Keratinocyte (primary cell): ENCODE results near the gene RAI14. TPM values are rescaled to one million over a fixed set of nuclear protein-coding genes. Genes with fewer than 3 reads are reported as not detected.
"Not testable (repeated sequence)": the region's sequence is repeated elsewhere in the genome, so short reads cannot be mapped to it uniquely, and the experiment has no call there.

Experiments
- DNase-seq: peaks from one replicate; pipeline ENCODE4 v3.0.0-alpha.2; 2011; ENCODE audit warnings: low read depth, missing footprints, low spot score
- FAIRE-seq: peaks from 2 replicates; lab custom pipeline; 2011; peaks lifted over from hg19 to GRCh38; lab: Jason Lieb, UNC
- H2AFZ ChIP-seq: 2 replicates; pipeline ENCODE4 v1.6.0; 2012; ENCODE audit warnings: low read length, control low read depth, inconsistent platforms; ENCODE audit not compliant: control insufficient read depth
- H3K27ac ChIP-seq: 2 replicates; pipeline ENCODE4 v1.5.1; 2011; ENCODE audit warnings: low read length; ENCODE audit not compliant: control insufficient read depth, insufficient read depth
- H3K27me3 ChIP-seq: 3 replicates; pipeline ENCODE4 v1.6.0; 2011; ENCODE audit warnings: low read length; ENCODE audit not compliant: control insufficient read depth, insufficient read depth; ENCODE audit errors: extremely low read depth
- H3K36me3 ChIP-seq, 2 experiments: 2 replicates in 1 of 2; 3 replicates in 1 of 2; pipeline ENCODE4 v1.5.1; 2011; ENCODE audit warnings: low read length in 2 of 2, mild to moderate bottlenecking in 1 of 2; ENCODE audit not compliant: control insufficient read depth in 2 of 2, insufficient read depth in 2 of 2; ENCODE audit errors: extremely low read depth in 1 of 2
- H3K4me1 ChIP-seq: 3 replicates; pipeline ENCODE4 v1.5.1; 2011; ENCODE audit warnings: low read length; ENCODE audit not compliant: control insufficient read depth, insufficient read depth; ENCODE audit errors: extremely low read depth
- H3K4me2 ChIP-seq: 3 replicates; pipeline ENCODE4 v1.6.0; 2011; ENCODE audit warnings: low read depth, low read length; ENCODE audit not compliant: control insufficient read depth, insufficient read depth; ENCODE audit errors: extremely low read depth
- H3K4me3 ChIP-seq, 3 experiments: fragments of 200-600 bp in 1 of 3; sonication (generic) in 1 of 3; 2 replicates in 2 of 3; 3 replicates in 1 of 3; pipeline ENCODE4 v1.5.1; 2011 to 2016; ENCODE audit warnings: low read length in 3 of 3, mild to moderate bottlenecking in 3 of 3, control low read depth in 2 of 3, inconsistent platforms in 1 of 3, low read depth in 1 of 3, mixed read lengths in 1 of 3, mixed run types in 1 of 3, moderate library complexity in 1 of 3; ENCODE audit not compliant: control insufficient read depth in 2 of 3, insufficient read depth in 2 of 3; ENCODE audit errors: extremely low read depth in 1 of 3
- H3K79me2 ChIP-seq: 2 replicates; pipeline ENCODE4 v1.6.0; 2012; ENCODE audit warnings: low read length; ENCODE audit not compliant: control insufficient read depth, insufficient read depth
- H3K9ac ChIP-seq: 3 replicates; pipeline ENCODE4 v1.6.0; 2011; ENCODE audit warnings: low read length; ENCODE audit not compliant: control insufficient read depth, insufficient read depth; ENCODE audit errors: extremely low read depth
- H3K9me1 ChIP-seq: 3 replicates; pipeline ENCODE4 v1.6.0; 2011; ENCODE audit warnings: low read length; ENCODE audit not compliant: control insufficient read depth, insufficient read depth; ENCODE audit errors: extremely low read depth
- H3K9me3 ChIP-seq: 2 replicates; pipeline ENCODE4 v1.5.1; 2012; ENCODE audit warnings: low read depth, low read length; ENCODE audit not compliant: control insufficient read depth
- H4K20me1 ChIP-seq: 3 replicates; pipeline ENCODE4 v1.6.0; 2011; ENCODE audit warnings: low read length; ENCODE audit not compliant: control insufficient read depth, insufficient read depth; ENCODE audit errors: extremely low read depth
- EZH2 ChIP-seq: IDR thresholded peaks from one replicate; pipeline ENCODE4 v1.6.1; 2012; ENCODE audit warnings: inconsistent platforms, mild to moderate bottlenecking, low read length, moderate library complexity
- dilution Hi-C: fragments of 300-500 bp; cut with MboI; formaldehyde crosslinking; loops from one replicate; pipeline ENCODE4 v1.7.0; 2020; ENCODE audit warnings: low sequenced_read_pairs; ENCODE audit not compliant: extremely low pct_ligation_motif_present
- polyA plus RNA-seq, 5 experiments: library from polyadenylated mRNA; depleted of rRNA in 3 of 5; stranded (reverse) in 3 of 5; stranded (forward) in 1 of 5; unstranded in 1 of 5; fragments of >200 nt; gene quantifications; 1 replicate in 1 of 5; 2 replicates in 3 of 5; 3 replicates in 1 of 5; pipeline versions ENCODE4 v1.2.1 to v1.2.3, GENCODE V29; 2011 to 2012; ENCODE audit warnings: missing spikeins in 2 of 5, low read depth in 1 of 5, low replicate concordance in 1 of 5
- TF ChIP-seq, protein P1 (sequence below), 3 experiments: IDR thresholded peaks in 1 of 3; conservative IDR thresholded peaks in 1 of 3; optimal IDR thresholded peaks in 1 of 3; 2 replicates in 2 of 3; 3 replicates in 1 of 3; pipeline versions ENCODE3 to v1.5.1; 2011; ENCODE audit warnings: low read length in 3 of 3, mild to moderate bottlenecking in 3 of 3, moderate library complexity in 2 of 3, control low read depth in 1 of 3, inconsistent platforms in 1 of 3; ENCODE audit not compliant: insufficient read depth in 2 of 3; ENCODE audit errors: extremely low read depth in 1 of 3

RAI14 gene
- polyA plus RNA-seq, 1 donor (not counting 4 experiments of a cell fraction or from before 2014, with no cell fraction given) = 31.4 TPM

DNA sequence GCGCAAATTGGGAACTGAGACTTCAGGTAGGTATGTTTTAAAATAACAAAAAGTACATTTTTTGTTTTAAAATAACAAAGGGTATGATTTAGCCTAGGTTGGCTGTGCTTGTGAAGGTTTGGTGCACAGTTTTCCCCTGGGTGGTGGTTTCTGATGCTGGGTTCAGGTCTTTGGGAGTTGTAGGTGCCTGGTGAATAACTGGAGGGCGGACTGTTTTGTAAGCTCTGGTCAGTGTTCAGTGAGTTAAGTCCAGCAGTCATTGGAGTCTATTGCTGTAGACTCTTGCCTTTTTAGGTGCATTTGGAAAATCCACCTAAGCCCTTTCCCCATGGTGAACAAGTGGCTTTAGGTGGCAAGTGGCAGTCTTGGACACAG is 43.9 kb downstream of the RAI14 start:
- Histone ChIP-seq H3K27me3 (no peaks in the 10 kb centered on the region), H2AFZ (no peak overlapping the region), H3K36me3 (no peaks in the 10 kb centered on the region), H3K9me3 (no peaks in the 10 kb centered on the region), H3K4me2 (peak overlapping the region; percentile 50), H3K9me1 (no peaks in the 10 kb centered on the region), H3K79me2 (peaks cover 7% of the 10 kb centered on the region), H3K4me1 (peaks cover 22% of the 10 kb centered on the region), H3K4me3 (no peak overlapping the region), H4K20me1 (no peaks in the 10 kb centered on the region), H3K27ac (no peak overlapping the region), H3K9ac (no peak overlapping the region)
- dilution Hi-C loops = no loop called here
- FAIRE-seq (no peak), DNase-seq (no peak)
- TF ChIP-seq, protein P1, sequence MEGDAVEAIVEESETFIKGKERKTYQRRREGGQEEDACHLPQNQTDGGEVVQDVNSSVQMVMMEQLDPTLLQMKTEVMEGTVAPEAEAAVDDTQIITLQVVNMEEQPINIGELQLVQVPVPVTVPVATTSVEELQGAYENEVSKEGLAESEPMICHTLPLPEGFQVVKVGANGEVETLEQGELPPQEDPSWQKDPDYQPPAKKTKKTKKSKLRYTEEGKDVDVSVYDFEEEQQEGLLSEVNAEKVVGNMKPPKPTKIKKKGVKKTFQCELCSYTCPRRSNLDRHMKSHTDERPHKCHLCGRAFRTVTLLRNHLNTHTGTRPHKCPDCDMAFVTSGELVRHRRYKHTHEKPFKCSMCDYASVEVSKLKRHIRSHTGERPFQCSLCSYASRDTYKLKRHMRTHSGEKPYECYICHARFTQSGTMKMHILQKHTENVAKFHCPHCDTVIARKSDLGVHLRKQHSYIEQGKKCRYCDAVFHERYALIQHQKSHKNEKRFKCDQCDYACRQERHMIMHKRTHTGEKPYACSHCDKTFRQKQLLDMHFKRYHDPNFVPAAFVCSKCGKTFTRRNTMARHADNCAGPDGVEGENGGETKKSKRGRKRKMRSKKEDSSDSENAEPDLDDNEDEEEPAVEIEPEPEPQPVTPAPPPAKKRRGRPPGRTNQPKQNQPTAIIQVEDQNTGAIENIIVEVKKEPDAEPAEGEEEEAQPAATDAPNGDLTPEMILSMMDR (optimal IDR thresholded peaks at IDR 0.05 in 1 of 3, IDR thresholded peaks at IDR 0.05 in 1 of 3, conservative IDR thresholded peaks at IDR 0.05 in 1 of 3; ENCODE audit: extremely low read depth in 1 of 3, insufficient read depth in 2 of 3, low read length in 3 of 3) = no peak
- TF ChIP-seq EZH2 = no peak

DNA sequence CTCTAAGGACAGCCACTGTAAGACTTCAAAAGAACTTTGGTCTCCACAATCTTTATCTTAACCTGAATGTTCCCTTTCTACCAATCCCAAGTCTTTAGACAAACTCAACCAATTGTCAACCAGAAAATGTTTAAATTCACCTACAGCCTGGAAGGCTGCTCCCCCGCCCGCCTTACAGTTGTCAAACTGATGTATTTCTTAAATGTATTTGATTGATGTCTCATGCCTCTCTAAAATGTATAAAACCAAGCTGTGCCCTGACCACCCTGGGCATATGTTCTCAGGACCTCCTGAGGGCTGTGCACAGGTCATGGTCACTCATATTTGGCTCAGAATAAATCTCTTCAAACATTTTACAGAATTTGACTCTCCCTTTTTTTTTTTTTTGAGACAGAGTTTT is 45.3 kb downstream of the RAI14 start:
- H3K9ac ChIP-seq, H3K9me1 ChIP-seq, H3K27me3 ChIP-seq, H3K4me2 ChIP-seq, H3K27ac ChIP-seq, H4K20me1 ChIP-seq, H3K36me3 ChIP-seq, DNase-seq, H3K4me3 ChIP-seq, H2AFZ ChIP-seq, dilution Hi-C loops, H3K79me2 ChIP-seq, H3K9me3 ChIP-seq, FAIRE-seq: not testable (repeated sequence)
- H3K4me1 ChIP-seq = peaks cover 22% of the 10 kb centered on the region
